HepG2 (cell line): ENCODE data around the gene EVA1A. TPM values are rescaled to one million over a fixed set of nuclear protein-coding genes. Genes with fewer than 3 reads are reported as not detected.
A peak's percentile ranks its signal among the peaks of the same experiment; 100 is the strongest.

Experiments
- ATAC-seq: fragments of 200-7000 bp; cut with Tn5 transposase; 3 replicates; pipeline ENCODE4 v1.9.1; 2020; ENCODE audit warnings: mild to moderate bottlenecking, moderate library complexity
- BruUV-seq: library from RNA; stranded (reverse); fragments of 400-500 nt; replicated peaks from 2 replicates; lab custom pipeline; 2021; lab: Mats Ljungman, UMichigan
- CTCF ChIA-PET: fragments of 300-600 bp; formaldehyde crosslinking; extraction: SDS; loops from one replicate; lab custom pipeline; 2021; ENCODE audit warnings: low total read pairs, inconsistent platforms, low intra/inter-chr PET ratio; lab: Yijun Ruan, JAX
- POLR2A ChIA-PET: fragments of 350-600 bp; sonication (Branson Sonifier 250); formaldehyde crosslinking; loops from one replicate; lab custom pipeline; 2020; ENCODE audit warnings: antibody characterized with exemption, inconsistent platforms; lab: Yijun Ruan, JAX
- DNase-seq: peaks from one replicate; pipeline ENCODE4 v3.0.0-alpha.2; 2015; ENCODE audit warnings: low spot score
- FAIRE-seq: peaks from 3 replicates; lab custom pipeline; 2011; peaks lifted over from hg19 to GRCh38; lab: Jason Lieb, UNC
- H2AFZ ChIP-seq: one replicate; pipeline ENCODE4 v1.6.1; 2011; ENCODE audit warnings: low read length, inconsistent platforms
- H3K27ac ChIP-seq: fragments of 300-600 bp; 3 replicates; pipeline ENCODE4 v1.8.0; 2011; ENCODE audit warnings: mixed run types, mild to moderate bottlenecking, mixed read lengths, low read length, inconsistent platforms; ENCODE audit not compliant: insufficient read depth; ENCODE audit errors: extremely low read length
- H3K27me3 ChIP-seq, 2 experiments: fragments of 200-600 bp in 1 of 2; 2 replicates in 1 of 2; 3 replicates in 1 of 2; pipeline versions ENCODE4 v1.6.0 to v1.8.0; 2011; ENCODE audit warnings: low read length in 2 of 2, mild to moderate bottlenecking in 2 of 2, moderate library complexity in 2 of 2, inconsistent platforms in 1 of 2; ENCODE audit not compliant: insufficient read depth in 2 of 2, control insufficient read depth in 1 of 2
- H3K36me3 ChIP-seq, 2 experiments: fragments of 200-600 bp in 1 of 2; replicated peaks in 1 of 2; 2 replicates in 1 of 2; 3 replicates in 1 of 2; pipeline versions ENCODE4 v1.5.1 to v1.8.0; 2011; ENCODE audit warnings: low read length in 2 of 2, inconsistent platforms in 1 of 2; ENCODE audit not compliant: insufficient read depth in 2 of 2, control insufficient read depth in 1 of 2
- H3K4me1 ChIP-seq: 2 replicates; pipeline ENCODE4 v1.5.1; 2012; ENCODE audit warnings: low read length, inconsistent platforms; ENCODE audit not compliant: insufficient read depth
- H3K4me2 ChIP-seq: 2 replicates; pipeline ENCODE4 v1.6.0; 2011; ENCODE audit warnings: low read depth, low read length, inconsistent platforms
- H3K4me3 ChIP-seq, 3 experiments: fragments of 200-600 bp in 1 of 3; sonication (generic), shearing (Covaris generic) in 1 of 3; replicated peaks in 1 of 3; 2 replicates each; pipeline ENCODE4 v1.5.1; 2011 to 2016; ENCODE audit warnings: low read length in 3 of 3, inconsistent platforms in 2 of 3, low read depth in 2 of 3, mild to moderate bottlenecking in 2 of 3, control low read depth in 1 of 3, mixed read lengths in 1 of 3; ENCODE audit not compliant: insufficient read depth in 1 of 3
- H3K79me2 ChIP-seq: one replicate; pipeline ENCODE4 v1.6.1; 2011; ENCODE audit warnings: low read length, inconsistent platforms; ENCODE audit not compliant: insufficient read depth
- H3K9ac ChIP-seq: 2 replicates; pipeline ENCODE4 v1.6.0; 2011; ENCODE audit warnings: mild to moderate bottlenecking, low read depth, low read length, inconsistent platforms; ENCODE audit not compliant: insufficient read depth
- H3K9me3 ChIP-seq: 2 replicates; pipeline ENCODE4 v1.5.1; 2012; ENCODE audit warnings: mild to moderate bottlenecking, low read length
- H4K20me1 ChIP-seq: 2 replicates; pipeline ENCODE4 v1.6.0; 2011; ENCODE audit warnings: inconsistent platforms, mild to moderate bottlenecking, low read length, moderate library complexity; ENCODE audit not compliant: insufficient read depth
- AKAP8 ChIP-seq: sonication (generic); formaldehyde crosslinking; IDR thresholded peaks from 2 replicates; pipeline ENCODE4 v1.5.1; 2020; ENCODE audit warnings: mild to moderate bottlenecking, missing genetic modification reagents
- ATRX ChIP-seq: sonication (generic); formaldehyde crosslinking; IDR thresholded peaks from 2 replicates; pipeline ENCODE4 v1.4.0; 2020; ENCODE audit warnings: missing genetic modification reagents, borderline replicate concordance
- CENPT ChIP-seq: sonication (generic); formaldehyde crosslinking; IDR thresholded peaks from 2 replicates; pipeline ENCODE4 v1.8.0; 2022; ENCODE audit warnings: low read depth, mild to moderate bottlenecking, moderate library complexity, missing genetic modification reagents
- CHD4 ChIP-seq: fragments of 200-600 bp; sonication (generic); IDR thresholded peaks from 2 replicates; pipeline ENCODE4 v1.7.0; 2017; ENCODE audit warnings: mild to moderate bottlenecking, low read length, borderline replicate concordance
- DMAP1 ChIP-seq: IDR thresholded peaks from 2 replicates; pipeline ENCODE4 v1.6.1; 2016
- HNF1B ChIP-seq: sonication (generic); formaldehyde crosslinking; IDR thresholded peaks from 2 replicates; pipeline ENCODE4 v1.5.1; 2020; ENCODE audit warnings: mild to moderate bottlenecking, moderate library complexity, missing genetic modification reagents
- HOXA7 ChIP-seq: sonication (generic); formaldehyde crosslinking; IDR thresholded peaks from 2 replicates; pipeline ENCODE4 v1.8.1; 2022; ENCODE audit warnings: mild to moderate bottlenecking, missing genetic modification reagents, moderate library complexity
- KMT2A ChIP-seq: sonication (generic); formaldehyde crosslinking; IDR thresholded peaks from 2 replicates; pipeline ENCODE4 v1.4.0; 2020; ENCODE audit warnings: missing genetic modification reagents
- KMT2B ChIP-seq: IDR thresholded peaks from 2 replicates; pipeline ENCODE4 v1.6.1; 2016; ENCODE audit warnings: missing genetic modification reagents, missing compliant biosample characterization
- MAFF ChIP-seq: IDR thresholded peaks from 2 replicates; pipeline ENCODE4 v1.6.1; 2011; ENCODE audit warnings: low read depth, low read length, improper control_type of control experiment
- MATR3 ChIP-seq: sonication (generic); formaldehyde crosslinking; IDR thresholded peaks from 2 replicates; pipeline ENCODE4 v1.4.0; 2020; ENCODE audit warnings: missing genetic modification reagents
- ZBTB38 ChIP-seq: sonication (generic); formaldehyde crosslinking; IDR thresholded peaks from 2 replicates; pipeline ENCODE4 v1.5.1; 2020; ENCODE audit warnings: mild to moderate bottlenecking, missing genetic modification reagents
- ZFP1 ChIP-seq: IDR thresholded peaks from 2 replicates; pipeline ENCODE4 v1.6.1; 2016
- ZNF253 ChIP-seq: sonication (generic); formaldehyde crosslinking; IDR thresholded peaks from 2 replicates; pipeline ENCODE4 v1.8.0; 2022; ENCODE audit warnings: mild to moderate bottlenecking, missing genetic modification reagents, borderline replicate concordance
- ZNF329 ChIP-seq: sonication (generic); formaldehyde crosslinking; IDR thresholded peaks from 2 replicates; pipeline ENCODE4 v1.9.0; 2021; ENCODE audit warnings: low read depth, mild to moderate bottlenecking, missing genetic modification reagents
- ZNF543 ChIP-seq: sonication (generic); formaldehyde crosslinking; IDR thresholded peaks from 2 replicates; pipeline ENCODE4 v1.4.0; 2020; ENCODE audit warnings: mild to moderate bottlenecking, missing genetic modification reagents
- ZNF552 ChIP-seq: sonication (generic); formaldehyde crosslinking; IDR thresholded peaks from 2 replicates; pipeline ENCODE4 v1.9.0; 2022; ENCODE audit warnings: missing genetic modification reagents, mild to moderate bottlenecking, borderline replicate concordance
- ZNF616 ChIP-seq: sonication (generic); formaldehyde crosslinking; IDR thresholded peaks from 2 replicates; pipeline ENCODE4 v1.5.0; 2020; ENCODE audit warnings: low read depth, mild to moderate bottlenecking, missing genetic modification reagents
- ZNF713 ChIP-seq: sonication (generic); formaldehyde crosslinking; IDR thresholded peaks from 2 replicates; pipeline ENCODE4 v1.4.0; 2020; ENCODE audit warnings: mild to moderate bottlenecking, missing genetic modification reagents
- ZNF790 ChIP-seq: sonication (generic); formaldehyde crosslinking; IDR thresholded peaks from 2 replicates; pipeline ENCODE4 v1.8.0; 2022; ENCODE audit warnings: missing genetic modification reagents, mild to moderate bottlenecking, borderline replicate concordance
- WGBS: methylation state at CpG from one replicate; pipeline ENCODE4 v1.1.6; 2017; ENCODE audit warnings: low lambda C conversion rate; 5-methylcytosine and 5-hydroxymethylcytosine counted together
- in situ Hi-C: cut with HindIII; loops from 2 replicates; pipeline ENCODE4 v1.10.0; 2017; ENCODE audit warnings: low pct_unique_long_range_greater_than_20kb; ENCODE audit not compliant: extremely low pct_ligation_motif_present
- intact Hi-C: fragments of 100-400 bp; cut with micrococcal nuclease; formaldehyde crosslinking; loops from one replicate; pipeline ENCODE4 v1.10.0; 2022; ENCODE audit not compliant: unreplicated experiment
- polyA plus RNA-seq, 8 experiments: library from polyadenylated mRNA; depleted of rRNA in 3 of 8; stranded (reverse) in 7 of 8; unstranded in 1 of 8; fragments of >200 nt; fragmentation: Illumina TruSeq in 4 of 8; extraction: Trizol in 4 of 8; gene quantifications; 2 replicates each; pipeline versions ENCODE4 v1.2.1 to v1.2.3, GENCODE V29; 2011 to 2016; ENCODE audit warnings: low read depth in 4 of 8, missing spikeins in 1 of 8, mixed read lengths in 1 of 8; ENCODE audit not compliant: insufficient read depth in 1 of 8
- total RNA-seq, 5 experiments: library from RNA; depleted of rRNA; stranded (reverse); fragments of >200 nt; fragmentation: Illumina TruSeq; extraction: Trizol; gene quantifications; 2 replicates each; pipeline ENCODE4 v1.2.3, GENCODE V29; 2016; ENCODE audit warnings: low read depth in 1 of 5

The EVA1A gene
- total and polyA plus RNA-seq, 2 of the 13 experiments (the other 11 are each of a cell fraction or from before 2014, with no cell fraction given): 57.5 to 57.8 TPM

GRCh38 chr2:75458201-75458600, 102.5 kb downstream of the EVA1A start (continued):
- no peak for TF ChIP-seq HNF1B (CRISPR knock-in tag)

- Histone ChIP-seq H3K9me3 (no peaks in the 10 kb centered on the region), H3K4me2 (no peak overlapping the region), H3K9ac (no peak overlapping the region), H3K36me3 (no peaks in the 10 kb centered on the region), H3K79me2 (no peaks in the 10 kb centered on the region), H4K20me1 (no peaks in the 10 kb centered on the region), H2AFZ (no peak overlapping the region), H3K4me3 (no peak overlapping the region), H3K27ac (no peak overlapping the region), H3K4me1 (peaks cover 15% of the 10 kb centered on the region; the same call in 1 of the 2 replicates), H3K27me3 (no peaks in the 10 kb centered on the region)
- TF ChIP-seq ZFP1 (CRISPR knock-in tag): no peak
- TF ChIP-seq ATRX (CRISPR knock-in tag): no peak
- no peak for TF ChIP-seq ZNF329 (CRISPR knock-in tag)
- no peak for TF ChIP-seq CHD4
- TF ChIP-seq ZNF790 (CRISPR knock-in tag): no peak
- no peak for TF ChIP-seq ZNF552 (CRISPR knock-in tag)
- no peak for TF ChIP-seq MAFF
- TF ChIP-seq AKAP8 (CRISPR knock-in tag): no peak
- no peak for TF ChIP-seq ZNF616
- TF ChIP-seq ZBTB38 (CRISPR knock-in tag): no peak
- no peak for TF ChIP-seq CENPT (CRISPR knock-in tag)
- TF ChIP-seq ZNF543 (CRISPR knock-in tag): no peak
- no peak for TF ChIP-seq ZNF253
- TF ChIP-seq MATR3: no peak
- no peak for TF ChIP-seq KMT2B (CRISPR knock-in tag)
- no peak for TF ChIP-seq HOXA7
- TF ChIP-seq KMT2A: no peak
- TF ChIP-seq DMAP1 (CRISPR knock-in tag): no peak
- TF ChIP-seq ZNF713: no peak
- ChIA-PET POLR2A (no interaction called here), CTCF (no interaction called here)
- peak; percentile 45; the same call in 1 of the 3 replicates for ATAC-seq
- no TSS peak for BruUV-seq
- no peak for DNase-seq
- in situ Hi-C loops: no loop called here
- intact Hi-C loops: no loop called here
- no peak for FAIRE-seq
- 56% methylated on average over 4 of the region's 4 CpGs for WGBS
These were observed 103.9 kb downstream of the EVA1A start for GRCh38 chr2:75456825-75457224.
